AG09319 (cell line): ENCODE data around the gene MYO10.

ENCODE experiments used
- DNase-seq: peaks from one replicate; pipeline ENCODE4 v3.0.0-alpha.2; 2010; ENCODE audit warnings: low read depth; ENCODE audit errors: extremely low read depth
- TF ChIP-seq, protein P1 (sequence below): IDR thresholded peaks from 2 replicates; pipeline ENCODE4 v1.5.1; 2011; ENCODE audit warnings: low read depth, mild to moderate bottlenecking, inconsistent platforms, low read length, moderate library complexity

The MYO10 gene

GRCh38 chr5:16807547-16807864 lies 128.6 kb downstream of the MYO10 start:
- TF ChIP-seq, protein P1, sequence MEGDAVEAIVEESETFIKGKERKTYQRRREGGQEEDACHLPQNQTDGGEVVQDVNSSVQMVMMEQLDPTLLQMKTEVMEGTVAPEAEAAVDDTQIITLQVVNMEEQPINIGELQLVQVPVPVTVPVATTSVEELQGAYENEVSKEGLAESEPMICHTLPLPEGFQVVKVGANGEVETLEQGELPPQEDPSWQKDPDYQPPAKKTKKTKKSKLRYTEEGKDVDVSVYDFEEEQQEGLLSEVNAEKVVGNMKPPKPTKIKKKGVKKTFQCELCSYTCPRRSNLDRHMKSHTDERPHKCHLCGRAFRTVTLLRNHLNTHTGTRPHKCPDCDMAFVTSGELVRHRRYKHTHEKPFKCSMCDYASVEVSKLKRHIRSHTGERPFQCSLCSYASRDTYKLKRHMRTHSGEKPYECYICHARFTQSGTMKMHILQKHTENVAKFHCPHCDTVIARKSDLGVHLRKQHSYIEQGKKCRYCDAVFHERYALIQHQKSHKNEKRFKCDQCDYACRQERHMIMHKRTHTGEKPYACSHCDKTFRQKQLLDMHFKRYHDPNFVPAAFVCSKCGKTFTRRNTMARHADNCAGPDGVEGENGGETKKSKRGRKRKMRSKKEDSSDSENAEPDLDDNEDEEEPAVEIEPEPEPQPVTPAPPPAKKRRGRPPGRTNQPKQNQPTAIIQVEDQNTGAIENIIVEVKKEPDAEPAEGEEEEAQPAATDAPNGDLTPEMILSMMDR, result no peak
- no peak for DNase-seq

DNA sequence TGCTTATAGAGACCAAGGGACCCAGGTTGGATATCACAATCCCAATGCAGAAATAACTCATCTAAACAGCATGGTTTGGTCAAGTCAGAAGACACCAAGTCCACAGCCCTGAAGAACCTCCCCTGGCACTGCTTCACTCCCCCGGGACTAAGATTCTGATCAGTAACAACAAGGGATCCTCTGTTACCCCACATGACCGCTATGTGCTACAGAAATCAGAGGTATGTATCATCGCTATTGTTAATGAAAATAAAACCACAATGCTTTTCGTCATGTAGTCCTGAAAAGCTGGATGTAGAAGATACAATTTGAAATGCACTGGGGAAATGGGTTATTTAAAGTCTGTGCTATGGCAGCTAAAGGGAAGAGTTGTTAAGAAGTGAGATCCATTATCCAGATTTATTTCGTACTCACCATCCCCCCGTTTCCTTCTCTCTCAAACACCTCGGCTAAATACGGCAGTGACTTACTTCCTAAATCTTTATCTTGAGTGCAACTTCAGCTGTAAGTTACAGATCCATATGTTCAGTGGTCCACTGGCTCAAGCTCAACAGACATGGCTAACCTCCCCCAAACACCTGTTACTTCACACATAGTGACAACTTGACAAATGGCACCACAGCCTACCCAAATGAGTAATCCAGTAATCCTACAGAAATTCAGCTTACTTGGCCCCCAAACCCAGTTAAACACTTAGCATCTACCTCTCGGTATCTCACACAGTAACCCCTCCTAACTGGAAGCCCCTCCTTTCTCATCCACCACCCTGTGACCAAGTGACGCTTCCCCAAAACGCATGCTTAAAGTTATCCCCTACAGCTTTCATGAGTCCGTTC lies 129.2 kb downstream of the MYO10 start:
- DNase-seq, result no peak
- TF ChIP-seq, protein P1, result no peak

DNA sequence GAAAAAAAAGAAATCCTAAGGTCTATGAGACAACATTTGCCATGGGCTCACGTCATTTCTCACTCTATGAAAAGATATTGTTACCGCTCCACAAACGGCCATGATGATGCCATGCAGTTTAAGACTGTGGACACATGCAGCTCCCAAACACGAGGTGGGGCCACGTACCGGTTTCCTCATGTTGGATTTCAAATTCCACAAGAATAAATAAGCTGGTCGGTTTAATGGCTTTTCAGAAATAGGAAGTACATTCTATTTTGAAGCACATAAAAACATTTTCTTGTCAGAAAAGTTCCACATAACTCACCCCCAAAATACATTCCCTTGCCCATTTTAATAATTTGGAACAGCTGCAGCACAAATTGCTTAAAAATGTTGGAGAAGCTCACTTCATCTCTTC lies 130.6 kb downstream of the MYO10 start:
- DNase-seq, result peak; percentile 60
- TF ChIP-seq, protein P1, result peak; percentile 56

DNA sequence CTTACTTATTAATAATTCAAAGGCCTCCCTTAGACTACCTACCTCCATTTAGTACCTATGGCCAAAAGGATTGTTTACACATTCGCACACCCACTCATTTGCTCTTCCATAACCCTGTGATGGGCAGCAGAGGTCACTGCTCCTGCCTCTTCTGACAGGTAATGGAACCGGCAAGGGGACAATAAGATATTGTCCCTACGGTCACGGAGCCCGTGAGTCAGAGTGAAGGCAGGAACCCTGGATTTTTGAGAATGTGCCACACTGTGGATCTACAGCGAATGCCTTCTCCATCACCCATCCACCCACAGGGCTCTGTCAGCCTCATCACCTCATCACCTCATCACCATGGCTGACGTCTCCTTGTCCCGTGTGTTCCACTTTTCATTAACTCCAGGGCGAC lies 132.3 kb downstream of the MYO10 start:
- TF ChIP-seq, protein P1, result no peak
- DNase-seq, result no peak

- TF ChIP-seq, protein P1, result no peak
- DNase-seq, result no peak
Observed at GRCh38 chr5:16800477-16800876, 135.6 kb downstream of the MYO10 start.

GRCh38 chr5:16799796-16800195 lies 136.3 kb downstream of the MYO10 start:
- DNase-seq, result no peak
- TF ChIP-seq, protein P1, result no peak

DNA sequence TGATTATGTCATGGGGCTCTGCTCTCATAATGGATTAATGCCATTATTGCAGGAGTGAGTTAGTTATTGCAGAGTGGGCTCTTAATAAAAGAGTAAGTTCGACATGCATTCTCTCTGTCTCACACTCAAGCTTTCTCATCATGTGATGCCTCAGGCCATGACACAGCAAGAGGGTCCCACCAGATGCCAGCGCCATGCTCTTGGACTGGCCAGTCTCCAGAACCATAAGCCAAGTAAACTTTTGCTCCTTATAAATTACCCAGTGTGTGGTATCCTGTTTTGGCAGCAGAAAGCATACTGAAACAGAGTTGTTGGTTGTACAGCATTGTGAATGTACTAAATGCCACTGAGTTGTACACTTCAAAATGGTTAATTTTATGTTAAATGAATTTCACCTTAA lies 138.1 kb downstream of the MYO10 start:
- no peak for DNase-seq
- TF ChIP-seq, protein P1, result no peak
